HG03378 (cell line): ENCODE results near the gene MB21D2.

ENCODE experiments used
- ATAC-seq: cut with Tn5 transposase; IDR thresholded peaks from one replicate; pipeline ENCODE4 v1.9.1; 2021; ENCODE audit warnings: mild to moderate bottlenecking, moderate library complexity; ENCODE audit not compliant: unreplicated experiment

The MB21D2 gene

DNA sequence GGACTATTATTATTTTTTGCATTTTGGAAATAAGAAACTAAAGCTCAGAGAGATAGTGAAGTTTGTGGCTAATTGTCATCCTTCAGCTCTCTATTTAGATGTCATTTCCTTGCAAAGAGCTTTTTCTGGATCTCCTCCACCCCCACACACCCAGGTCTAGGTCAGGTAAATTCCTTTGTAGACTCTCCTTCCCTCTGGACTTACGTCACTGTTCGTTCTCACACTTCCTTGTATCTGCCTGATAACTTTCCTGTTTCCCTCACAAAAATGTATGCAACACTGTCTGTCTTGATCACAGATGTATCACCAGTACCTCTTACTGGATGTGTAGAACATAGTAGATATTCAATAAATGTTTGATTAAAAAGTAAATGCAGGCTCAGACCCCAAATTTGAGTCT lies 6.1 kb upstream of the MB21D2 start:
- no peak for ATAC-seq

DNA sequence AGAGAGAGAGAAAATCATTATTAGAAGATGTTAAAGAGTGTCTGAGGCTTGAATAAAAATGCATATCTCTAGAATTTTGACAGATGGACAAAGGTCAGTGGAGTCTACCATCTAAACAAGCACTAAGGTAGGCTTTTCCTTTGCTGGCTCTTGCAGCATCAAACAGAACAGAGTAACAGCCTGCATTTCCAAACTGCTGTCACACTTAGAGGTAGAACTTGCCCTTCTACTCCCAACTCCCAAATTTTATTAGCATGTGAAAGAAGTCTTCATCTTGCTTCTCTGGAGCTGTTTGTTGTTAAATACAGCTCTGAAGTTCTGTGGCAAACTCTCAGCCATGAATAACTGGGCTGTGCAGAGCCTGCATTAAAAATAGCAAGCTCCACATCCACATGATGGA lies 4.1 kb upstream of the MB21D2 start:
- ATAC-seq, result no peak

DNA sequence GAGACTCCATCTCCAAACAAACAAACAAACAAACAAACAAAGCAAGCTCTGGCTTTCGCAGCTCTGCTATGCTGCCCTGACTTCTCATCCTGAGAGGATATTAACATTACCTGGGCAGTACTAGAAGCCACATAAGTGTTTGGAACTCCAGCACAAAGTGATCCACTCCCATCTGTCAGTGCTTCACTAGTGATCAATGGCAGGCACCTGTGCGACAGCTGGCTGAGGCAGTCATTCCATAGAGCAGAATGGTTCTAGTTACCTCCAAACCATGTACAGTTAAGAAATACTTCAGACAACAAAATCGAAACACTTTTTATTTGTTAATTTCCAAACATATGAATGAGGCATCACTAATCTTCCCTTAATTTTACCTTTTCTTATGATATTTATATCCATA lies 2.8 kb upstream of the MB21D2 start:
- ATAC-seq, result no peak

DNA sequence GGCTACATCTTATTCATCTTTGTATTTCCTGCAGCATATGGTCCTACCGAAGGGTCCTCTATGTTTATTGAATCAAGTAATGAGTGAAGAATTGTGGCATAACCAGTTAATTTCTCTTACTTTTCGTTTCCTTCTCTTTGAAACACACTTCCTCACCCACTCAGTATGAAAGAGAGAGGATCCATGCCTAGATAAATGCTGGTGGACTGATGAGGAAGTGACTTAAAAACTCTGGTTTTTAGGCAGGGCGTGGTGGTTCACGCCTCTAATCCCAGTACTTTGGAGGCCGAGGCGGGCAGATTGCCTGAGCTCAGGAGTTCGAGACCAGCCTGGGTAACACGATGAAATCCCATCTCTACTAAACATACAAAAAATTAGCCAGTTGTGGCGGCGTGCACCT lies 2.2 kb upstream of the MB21D2 start:
- no peak for ATAC-seq

DNA sequence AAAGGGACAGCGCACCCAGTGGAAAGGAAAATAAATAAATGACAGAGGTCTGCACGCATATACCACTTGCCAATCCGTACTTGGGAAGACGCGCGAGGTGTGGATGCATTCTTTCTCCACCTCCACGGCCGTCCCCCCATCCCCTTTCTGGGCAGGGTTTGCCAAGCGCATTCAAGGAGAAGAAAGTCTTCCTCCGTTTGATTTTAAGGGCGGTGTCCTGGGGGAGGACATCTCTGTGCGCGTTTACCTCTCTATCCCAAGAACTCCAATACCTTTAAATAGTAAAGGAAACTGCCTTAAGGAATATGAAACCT lies 576 bp upstream of the MB21D2 start:
- ATAC-seq, result no peak

DNA sequence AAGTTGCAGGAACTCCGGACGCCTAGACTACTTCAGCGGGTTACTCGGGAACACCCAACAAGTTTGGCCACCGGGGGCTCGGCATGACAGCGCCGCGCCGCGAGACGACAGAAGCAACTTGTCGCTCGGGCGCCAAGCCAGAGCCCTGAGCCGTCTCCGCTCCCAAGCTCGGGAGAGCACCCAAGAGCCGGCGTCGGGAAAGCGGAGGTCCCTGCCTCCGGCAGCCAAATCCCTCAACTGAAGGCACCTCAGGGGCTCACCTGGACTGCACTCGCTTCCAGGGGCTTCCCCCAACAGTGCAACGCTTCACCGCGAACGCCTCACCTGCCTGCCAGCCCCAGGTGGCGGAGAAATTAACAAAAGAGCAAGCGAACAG lies 640 bp downstream of the MB21D2 start:
- ATAC-seq, result no peak

DNA sequence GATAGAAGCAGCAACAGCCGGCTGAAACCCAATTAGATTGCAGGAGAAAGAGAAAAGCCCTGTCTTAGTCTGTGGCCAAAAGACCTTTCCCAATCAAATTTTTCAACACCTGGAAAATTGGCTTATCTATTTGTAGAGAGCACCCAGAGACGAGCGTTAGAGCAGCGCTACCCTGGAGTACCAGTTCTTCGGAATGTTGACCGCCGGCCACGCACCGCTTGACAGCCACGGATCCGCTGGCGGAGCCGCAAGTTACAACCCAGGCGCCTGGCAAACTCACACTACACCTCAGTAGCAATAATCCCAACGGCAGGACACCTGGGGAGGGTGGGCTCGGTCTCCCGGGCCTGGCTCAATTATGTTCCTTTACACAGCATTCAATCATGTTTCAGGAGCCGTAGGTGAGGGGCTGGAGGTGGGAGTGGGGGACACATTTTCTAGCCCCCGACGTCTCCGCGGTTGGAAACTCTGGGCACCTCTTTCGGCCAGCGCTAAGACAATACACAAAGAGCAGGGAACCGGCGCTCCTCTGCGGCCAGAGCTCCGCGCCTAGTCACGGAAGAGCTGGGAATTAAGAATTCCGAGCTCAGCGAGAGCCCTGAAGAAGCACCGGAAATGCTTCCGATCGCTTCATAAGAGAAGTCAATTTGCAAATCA lies 1.2 kb downstream of the MB21D2 start:
- ATAC-seq, result no peak

DNA sequence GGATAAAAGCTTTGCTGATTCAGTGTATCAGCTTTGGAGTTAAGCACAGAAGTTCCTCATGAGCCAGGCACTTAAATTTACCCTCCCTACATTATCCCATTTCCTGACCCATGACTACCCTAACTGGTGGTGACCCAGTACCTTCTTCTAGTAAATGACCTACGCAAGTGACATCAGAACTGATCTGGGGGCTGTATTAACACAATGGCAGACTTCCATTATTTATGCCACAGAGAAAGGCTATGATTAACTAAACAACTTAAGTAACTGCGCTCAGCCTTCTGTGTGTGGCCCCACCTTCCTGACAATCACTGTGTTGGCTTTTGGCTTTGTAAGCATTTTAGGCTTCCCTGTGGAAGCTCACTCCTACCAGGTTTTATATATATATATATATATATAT lies 1.9 kb downstream of the MB21D2 start:
- ATAC-seq, result no peak

DNA sequence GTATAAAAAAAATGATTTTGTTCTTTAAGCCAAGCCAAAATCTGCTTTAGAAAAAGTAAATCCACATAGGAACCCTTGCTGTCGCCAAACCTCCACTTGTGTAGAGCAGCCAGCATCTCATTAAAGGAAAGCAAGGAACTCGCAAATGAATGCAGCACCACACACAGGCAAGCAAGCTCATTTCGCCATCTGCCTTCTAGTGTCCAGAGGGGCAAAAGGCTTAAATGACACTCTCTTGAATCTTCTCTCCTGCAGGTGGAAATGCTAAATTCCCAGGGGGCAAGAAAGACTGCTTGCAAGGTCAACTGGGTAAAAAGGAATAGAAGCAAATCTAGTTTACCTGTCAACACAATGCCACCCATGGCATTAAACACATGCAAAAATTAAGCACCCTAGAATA lies 2.4 kb downstream of the MB21D2 start:
- ATAC-seq, result peak; percentile 39

DNA sequence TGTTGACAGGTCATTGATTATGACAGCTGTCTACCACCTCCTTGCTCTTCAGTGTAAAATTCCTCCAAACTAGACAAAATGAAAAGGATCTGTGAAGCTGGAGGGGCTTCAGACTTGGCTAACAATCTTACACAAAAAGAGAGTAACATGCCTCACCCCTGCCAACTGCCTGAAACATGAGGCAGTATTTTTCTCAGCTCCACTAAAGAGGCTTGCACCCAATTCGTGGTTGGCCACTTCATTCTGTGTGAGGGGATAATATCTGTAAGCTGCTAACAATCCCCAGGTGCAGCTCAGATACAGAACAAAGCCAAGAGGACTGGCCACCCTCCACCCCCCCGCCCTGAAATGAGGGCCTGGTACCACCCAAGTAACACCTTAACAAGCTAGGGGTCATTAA lies 2.8 kb downstream of the MB21D2 start:
- ATAC-seq, result peak; percentile 1

DNA sequence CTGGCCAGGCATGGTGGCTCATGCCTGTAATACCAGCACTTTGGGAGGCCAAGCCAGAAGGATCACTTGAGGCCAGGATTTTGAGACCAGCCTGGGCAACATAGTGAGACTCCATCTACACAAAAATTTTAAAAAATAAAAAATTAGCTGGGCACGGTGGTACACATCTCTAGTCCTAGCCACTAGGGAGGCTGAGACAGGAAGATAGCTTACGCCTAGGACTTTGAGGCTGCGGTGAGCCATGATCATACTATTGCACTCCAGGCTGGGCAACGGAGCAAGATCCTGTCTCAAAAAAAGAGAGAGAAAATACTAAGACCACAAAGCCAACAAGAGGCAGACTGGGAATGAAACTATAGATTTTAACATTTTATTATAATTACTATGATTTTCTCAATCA lies 4.1 kb downstream of the MB21D2 start:
- ATAC-seq, result no peak

DNA sequence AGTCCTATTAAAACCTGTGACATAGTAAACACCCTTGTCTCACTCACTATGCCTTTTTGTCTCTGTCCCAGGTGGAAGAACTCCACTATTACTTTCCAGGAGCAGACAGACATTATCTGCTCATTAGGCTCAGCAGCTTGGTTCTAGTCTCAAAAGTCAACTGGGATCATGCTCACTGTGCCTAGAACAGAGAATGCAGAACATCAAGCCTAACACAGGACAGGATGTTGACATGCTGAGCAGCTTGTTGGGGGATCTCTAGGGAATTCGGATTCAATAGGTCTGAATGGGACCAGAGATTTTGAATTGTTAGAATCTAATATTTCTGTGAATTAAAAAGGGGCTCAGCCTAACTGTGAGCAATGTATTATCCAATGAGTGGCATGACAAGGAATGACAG lies 6.4 kb downstream of the MB21D2 start:
- ATAC-seq, result no peak

DNA sequence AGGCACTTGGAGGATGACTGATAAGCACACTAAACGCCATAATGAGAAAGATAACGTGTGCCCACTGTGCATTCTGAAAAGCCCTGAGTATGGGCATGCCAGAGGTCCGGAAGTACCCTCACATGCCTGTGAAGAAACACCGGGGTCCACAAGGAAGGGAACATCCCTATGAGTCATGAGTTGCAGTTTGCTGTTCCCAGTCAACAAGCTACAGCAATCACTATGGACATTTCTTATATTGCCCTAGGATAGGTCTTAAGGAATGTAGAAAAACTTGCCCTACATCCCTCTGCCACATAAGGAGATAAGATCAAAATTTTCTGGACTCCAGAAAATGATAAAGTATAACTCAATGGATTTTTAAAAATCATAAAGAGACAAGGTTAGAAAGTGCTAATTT lies 9.9 kb downstream of the MB21D2 start:
- ATAC-seq, result no peak

DNA sequence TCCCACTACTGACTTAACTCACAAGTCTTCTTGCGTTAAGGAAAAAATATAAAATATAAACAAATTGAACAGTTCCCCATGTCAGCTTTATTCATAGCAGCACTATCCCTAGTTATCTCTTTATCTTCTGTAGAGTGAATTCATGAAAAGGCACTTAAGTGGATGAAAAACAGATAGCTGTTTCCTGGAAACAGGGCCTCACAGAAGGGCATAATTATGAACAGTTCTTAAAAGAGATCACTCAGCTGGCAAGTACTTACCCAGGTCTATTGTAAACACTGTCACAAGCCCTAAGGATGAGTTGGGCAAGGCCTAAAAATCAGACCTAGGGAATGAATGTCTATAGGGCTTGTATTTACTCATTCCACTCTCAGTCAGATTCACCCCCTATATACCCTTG lies 10.7 kb downstream of the MB21D2 start:
- no peak for ATAC-seq

DNA sequence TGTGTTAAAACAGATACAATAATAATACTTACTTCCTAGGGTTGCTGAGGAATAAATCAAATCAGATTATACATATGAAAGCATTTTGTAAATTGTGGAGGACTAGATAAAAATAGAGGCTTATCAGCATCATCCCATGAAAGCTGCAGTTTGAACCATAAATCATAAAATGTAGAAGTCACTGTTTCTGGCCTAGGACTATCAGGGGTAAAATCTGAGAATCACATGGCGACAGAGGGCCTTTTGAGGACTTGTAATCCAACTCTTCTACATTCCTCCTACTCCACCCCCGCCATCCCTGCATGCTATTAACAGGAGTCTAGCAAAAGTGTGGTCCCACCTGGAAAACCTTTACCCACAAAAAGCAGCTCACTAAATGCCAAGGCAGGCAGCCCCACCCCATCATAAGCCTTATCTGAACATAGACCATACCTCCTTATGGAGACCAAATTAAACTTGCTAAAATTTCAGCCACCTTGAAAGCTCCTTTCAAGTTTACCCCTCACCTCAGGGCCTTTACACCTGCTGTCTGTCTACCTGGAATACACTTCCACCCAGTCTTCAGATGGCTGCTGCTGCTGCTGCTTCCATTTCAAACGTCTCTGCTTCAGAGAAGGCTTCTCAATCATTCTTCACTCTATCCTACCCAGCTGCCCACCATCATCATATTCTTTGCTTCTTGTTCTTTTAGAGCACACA lies 11.5 kb downstream of the MB21D2 start:
- no peak for ATAC-seq

DNA sequence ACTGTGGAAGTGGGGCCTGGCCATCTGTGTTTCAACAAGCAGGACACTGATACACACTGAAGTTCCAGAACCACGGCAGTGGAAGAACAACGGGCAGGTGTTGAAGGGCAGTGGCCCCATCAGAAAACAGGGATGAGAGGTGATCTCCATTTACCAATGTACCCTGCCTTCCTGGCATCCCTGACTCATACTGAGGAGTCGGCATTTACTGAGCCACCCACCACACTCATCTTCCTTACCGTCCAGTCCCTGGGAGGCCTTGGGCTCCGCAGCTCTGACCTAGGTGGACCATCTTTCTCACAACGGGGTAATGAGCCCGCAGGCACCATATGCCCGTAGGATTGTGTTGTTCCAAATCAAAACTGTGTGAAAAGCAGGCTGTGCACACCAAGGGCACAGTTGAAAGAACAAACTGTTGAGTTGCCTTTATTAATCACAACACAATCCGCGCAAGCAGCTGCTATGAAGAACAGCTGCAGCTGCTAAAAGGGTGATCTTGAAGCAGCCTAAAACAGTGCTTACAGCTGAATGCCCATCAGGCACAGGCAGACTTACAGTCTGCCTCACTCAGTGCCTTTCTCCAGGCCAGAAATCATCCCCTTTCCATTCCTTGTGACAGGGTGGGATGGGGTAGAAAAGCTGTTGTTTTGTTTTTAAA lies 12.9 kb downstream of the MB21D2 start:
- no peak for ATAC-seq

DNA sequence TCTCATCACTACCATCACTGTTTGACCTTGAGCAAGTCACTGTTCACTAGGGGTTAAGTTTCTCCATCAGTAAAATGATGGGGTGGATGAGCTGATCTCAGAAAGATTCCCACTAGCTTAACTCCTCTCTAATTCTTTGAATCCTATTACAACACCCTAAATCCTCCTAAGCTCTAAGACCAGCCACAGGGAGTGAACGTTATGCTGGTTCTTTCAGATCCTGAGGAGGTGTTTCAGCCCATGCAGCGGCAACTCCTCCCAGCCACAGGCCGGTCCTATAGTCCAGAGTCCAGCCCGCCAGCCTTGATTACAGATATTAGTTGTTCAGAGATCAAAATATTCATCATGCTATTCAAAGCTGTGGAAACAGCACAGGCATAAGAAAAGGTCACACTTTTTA lies 15.1 kb downstream of the MB21D2 start:
- ATAC-seq, result no peak

DNA sequence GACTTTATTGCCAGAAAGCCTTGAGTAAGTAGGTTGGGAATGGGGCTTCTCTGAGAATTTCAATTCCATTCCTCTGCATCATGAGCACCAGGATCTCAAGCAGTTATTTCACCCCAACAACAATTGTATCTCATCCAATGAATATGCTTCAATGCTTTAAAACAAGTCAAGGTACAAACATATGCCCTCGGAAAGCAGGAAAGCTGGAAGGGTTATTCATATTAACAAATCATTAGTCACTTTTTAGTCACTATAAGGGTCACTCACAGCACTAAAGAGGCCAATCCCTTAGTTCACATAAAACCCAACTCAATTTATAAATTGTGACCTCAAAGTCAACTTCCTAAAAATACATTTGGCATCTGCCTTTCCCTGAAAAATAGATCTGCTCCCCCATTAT lies 16.2 kb downstream of the MB21D2 start:
- ATAC-seq, result no peak

DNA sequence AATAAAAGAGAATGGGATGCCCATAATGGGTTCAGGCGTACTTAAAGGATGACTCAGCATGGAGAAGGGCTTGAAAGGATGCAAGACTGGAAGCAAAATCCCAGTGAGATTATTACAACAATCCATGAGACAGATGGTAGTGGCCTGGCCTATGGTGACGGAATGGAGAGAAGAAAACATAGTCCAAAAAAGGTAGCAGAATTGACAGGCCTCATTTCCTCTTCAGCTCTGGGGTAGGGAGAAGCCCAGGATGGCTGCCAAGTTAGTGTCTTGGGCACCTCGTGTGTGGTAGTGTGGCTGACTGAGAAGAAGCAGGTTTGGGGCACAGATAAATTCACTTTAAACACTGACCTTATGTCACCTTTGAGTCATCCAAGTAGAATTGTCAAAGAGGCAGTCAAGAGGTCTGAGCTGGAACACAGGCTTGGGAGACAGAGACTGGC lies 18.1 kb downstream of the MB21D2 start:
- ATAC-seq, result no peak

DNA sequence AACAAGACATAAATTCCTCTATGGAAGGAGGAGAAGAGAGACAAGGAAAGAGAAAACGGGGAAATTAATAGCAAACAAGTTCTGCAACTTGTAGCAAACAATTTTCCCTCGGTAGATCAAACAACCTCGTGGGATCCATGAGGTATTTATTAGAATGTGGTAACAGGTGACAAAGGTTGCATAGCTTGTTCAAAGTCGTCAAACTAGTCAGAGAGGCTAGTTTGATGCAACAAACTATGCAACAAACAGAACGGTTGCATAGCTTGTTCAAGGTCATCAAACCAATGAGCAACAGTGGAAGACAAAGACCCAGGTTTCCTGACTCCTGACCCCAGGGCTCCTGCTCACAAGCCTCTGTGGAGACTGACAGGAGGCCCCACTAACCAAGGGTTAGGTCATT lies 20.7 kb downstream of the MB21D2 start:
- ATAC-seq, result no peak

DNA sequence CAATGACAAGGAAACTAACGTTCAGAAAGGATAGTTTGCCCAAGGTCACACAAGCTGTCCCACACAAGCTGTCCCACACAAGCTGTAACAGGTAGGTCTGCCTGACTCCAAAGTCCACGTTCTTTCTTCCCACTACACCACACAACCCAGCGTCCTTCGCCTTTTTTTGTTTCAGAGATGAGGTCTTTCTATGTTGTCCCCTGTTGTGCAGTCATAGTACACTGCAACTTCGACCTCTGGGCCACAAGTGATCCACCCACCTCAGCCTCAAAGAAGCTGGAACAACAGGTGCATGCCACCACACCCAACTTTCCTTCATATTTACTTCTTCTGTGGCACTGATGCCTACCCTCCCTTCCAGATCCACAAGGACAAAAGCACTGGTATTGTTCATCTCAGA lies 21.4 kb downstream of the MB21D2 start:
- no peak for ATAC-seq

DNA sequence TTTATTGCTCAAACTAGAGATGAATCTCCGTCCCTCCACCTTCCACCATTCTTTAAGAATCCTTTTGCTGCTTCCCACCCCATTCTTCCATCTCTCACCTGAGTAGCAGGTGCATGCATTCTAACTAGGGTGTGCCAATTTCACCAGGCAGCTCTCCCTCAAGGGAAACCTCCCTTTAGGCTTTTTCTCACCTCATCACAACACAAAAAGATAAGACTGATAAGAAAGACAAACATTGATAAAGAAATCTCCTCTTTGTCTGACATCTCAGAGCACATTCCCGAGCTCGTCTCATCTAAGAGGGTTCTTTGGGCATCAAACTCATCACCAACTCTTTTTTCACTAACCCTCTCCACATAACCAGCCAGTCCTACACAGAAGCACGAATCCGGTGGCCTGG lies 23.0 kb downstream of the MB21D2 start:
- no peak for ATAC-seq
